ENCODE data around the gene CCNL2.

DNA sequence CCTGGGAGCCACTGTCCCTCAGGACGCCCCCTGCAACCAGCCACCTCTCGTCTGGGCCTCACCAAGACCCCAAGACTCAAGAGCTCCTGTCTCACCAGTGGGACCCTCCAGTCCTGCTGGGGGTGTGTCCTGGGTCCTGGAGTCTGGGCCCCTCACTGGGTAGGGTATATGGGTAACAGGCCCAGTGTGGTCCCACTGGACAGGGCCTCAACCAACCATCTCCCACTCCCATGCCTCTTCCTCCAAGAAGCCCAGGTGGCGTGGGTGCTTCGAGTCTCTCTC lies 35.6 kb upstream of the CCNL2 start:
- TF ChIP-seq, protein P1, sequence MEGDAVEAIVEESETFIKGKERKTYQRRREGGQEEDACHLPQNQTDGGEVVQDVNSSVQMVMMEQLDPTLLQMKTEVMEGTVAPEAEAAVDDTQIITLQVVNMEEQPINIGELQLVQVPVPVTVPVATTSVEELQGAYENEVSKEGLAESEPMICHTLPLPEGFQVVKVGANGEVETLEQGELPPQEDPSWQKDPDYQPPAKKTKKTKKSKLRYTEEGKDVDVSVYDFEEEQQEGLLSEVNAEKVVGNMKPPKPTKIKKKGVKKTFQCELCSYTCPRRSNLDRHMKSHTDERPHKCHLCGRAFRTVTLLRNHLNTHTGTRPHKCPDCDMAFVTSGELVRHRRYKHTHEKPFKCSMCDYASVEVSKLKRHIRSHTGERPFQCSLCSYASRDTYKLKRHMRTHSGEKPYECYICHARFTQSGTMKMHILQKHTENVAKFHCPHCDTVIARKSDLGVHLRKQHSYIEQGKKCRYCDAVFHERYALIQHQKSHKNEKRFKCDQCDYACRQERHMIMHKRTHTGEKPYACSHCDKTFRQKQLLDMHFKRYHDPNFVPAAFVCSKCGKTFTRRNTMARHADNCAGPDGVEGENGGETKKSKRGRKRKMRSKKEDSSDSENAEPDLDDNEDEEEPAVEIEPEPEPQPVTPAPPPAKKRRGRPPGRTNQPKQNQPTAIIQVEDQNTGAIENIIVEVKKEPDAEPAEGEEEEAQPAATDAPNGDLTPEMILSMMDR (IDR thresholded peaks at IDR 0.05; ENCODE audit: borderline replicate concordance, extremely low read depth, low read length, poor library complexity, severe bottlenecking): no peak
- TF ChIP-seq EZH2 (IDR thresholded peaks at IDR 0.05; ENCODE audit: borderline replicate concordance, low read depth, low read length, severe bottlenecking): no peak

Data from DND-41 (cell line).